Measurements from ENCODE around the gene MIF4GD. TPM values are rescaled to one million over a fixed set of nuclear protein-coding genes. Genes with fewer than 3 reads are reported as not detected.

The MIF4GD gene
- total and polyA plus RNA-seq, 2 of the 4 experiments (the other 2 are of a cell fraction): 4.1 to 6.9 TPM

- TF ChIP-seq CEBPB (IDR thresholded peaks at IDR 0.05; ENCODE audit: low read depth, low read length) (no peak), BHLHE40 (IDR thresholded peaks at IDR 0.05; ENCODE audit: low read depth, low read length) (no peak), ELK1 (IDR thresholded peaks at IDR 0.05; ENCODE audit: borderline replicate concordance, low read depth, low read length) (no peak), NFE2L2 (IDR thresholded peaks at IDR 0.05; ENCODE audit: low read depth, low read length) (no peak), CTCF (conservative IDR thresholded peaks at IDR 0.05; ENCODE audit: low read depth, low read length) (no peak), MAFK (IDR thresholded peaks at IDR 0.05; ENCODE audit: low read depth, low read length) (no peak), MXI1 (IDR thresholded peaks at IDR 0.05; ENCODE audit: borderline replicate concordance, low read depth, low read length) (no peak), RCOR1 (IDR thresholded peaks at IDR 0.05; ENCODE audit: insufficient replicate concordance, low read length) (no peak), FOS (IDR thresholded peaks at IDR 0.05; ENCODE audit: low read depth, low read length) (no peak), CHD1 (IDR thresholded peaks at IDR 0.05; ENCODE audit: low read depth, low read length) (no peak)
- BruUV-seq (replicated peaks): no TSS peak
- H3K18ac ChIP-seq (ENCODE audit: low read depth, low read length): no peak overlapping the region
Measured at GRCh38 chr17:75318615-75319222, 47.7 kb upstream of the MIF4GD start.

More at GRCh38 chr17:75318615-75319222, 47.7 kb upstream of the MIF4GD start:
- POLR2A ChIA-PET (ENCODE audit: unreplicated experiment): no interaction called here
- no peak for DNase-seq
- dilution Hi-C loops (cut with HindIII; ENCODE audit: low sequenced_read_pairs, unreplicated experiment) (no loop called here), intact Hi-C loops (cut with micrococcal nuclease) (no loop called here), in situ Hi-C loops (cut with MboI; ENCODE audit: low sequenced_read_pairs) (no loop called here)
- no peak overlapping the region for H4K5ac ChIP-seq (ENCODE audit: low read depth, low read length)
- no peak overlapping the region for H3K4me3 ChIP-seq (ENCODE audit: insufficient read depth, low read depth, low read length)
- CTCF ChIA-PET: interaction anchor here (1.1 to 1.2 kb wide), 2 partner anchors 9 to 12 kb away, joined by 3 read pairs; no protein-coding TSS in a partner anchor
- H2BK120ac ChIP-seq (ENCODE audit: low read depth, low read length): no peak overlapping the region
- no peak overlapping the region for H3K4me2 ChIP-seq (ENCODE audit: low read depth, low read length)
- no peak overlapping the region for H3K23ac ChIP-seq (ENCODE audit: low read depth, low read length)
- H3K27me3 ChIP-seq (ENCODE audit: control insufficient read depth, insufficient read depth, low read length): no peaks in the 10 kb centered on the region
- H2BK15ac ChIP-seq (ENCODE audit: low read depth, low read length): no peak overlapping the region
- H4K91ac ChIP-seq (ENCODE audit: insufficient read depth, low read depth, low read length): no peak overlapping the region
- no peak overlapping the region for H3K9ac ChIP-seq (ENCODE audit: low read depth, low read length)
- peaks cover 9% of the 10 kb centered on the region; the same call in 1 of the 2 replicates for H3K4me1 ChIP-seq (ENCODE audit: control insufficient read depth, insufficient read depth, low read length)
- no peak overlapping the region for H3K14ac ChIP-seq (replicated peaks; ENCODE audit: low read depth, low read length)
- H3K9me3 ChIP-seq (ENCODE audit: control insufficient read depth, insufficient read depth, low read length): no peaks in the 10 kb centered on the region
- H3K56ac ChIP-seq (ENCODE audit: extremely low read depth, insufficient read depth, low read length): no peak overlapping the region
- H3K4ac ChIP-seq (ENCODE audit: low read depth, low read length): no peak overlapping the region
- H3K36me3 ChIP-seq (ENCODE audit: control insufficient read depth, insufficient read depth, low read length): peaks cover 31% of the 10 kb centered on the region
- H3K9me1 ChIP-seq (ENCODE audit: insufficient read depth, low read length): peaks cover 10% of the 10 kb centered on the region
- H2AK9ac ChIP-seq (replicated peaks; ENCODE audit: low read depth, low read length, poor library complexity): no peak overlapping the region
- peaks cover 14% of the 10 kb centered on the region; the same call in 1 of the 2 replicates for H4K20me1 ChIP-seq (ENCODE audit: insufficient read depth, low read length)
- no peak overlapping the region for H2BK20ac ChIP-seq (ENCODE audit: low read depth, low read length)
- no CpG with 5 or more reads among the region's 10 CpGs for WGBS, 2 experiments (ENCODE audit: extremely low coverage in 2 of 2, insufficient read length in 1 of 2)
- H3K27ac ChIP-seq (ENCODE audit: insufficient read depth, low read length): no peak overlapping the region
- no peak overlapping the region for H2BK5ac ChIP-seq (ENCODE audit: low read depth, low read length, poor library complexity, severe bottlenecking)
- ATAC-seq (ENCODE audit: low read depth): no peak
- H4K8ac ChIP-seq (ENCODE audit: low read depth in 2 of 2, low read length in 2 of 2): no peak overlapping the region
- H3K79me1 ChIP-seq (ENCODE audit: low read depth in 1 of 2, low read length in 2 of 2): peaks cover 3 to 36% of the 10 kb centered on the region in 2 experiments; a peak in 3 of 4 replicates
- H2AFZ ChIP-seq (replicated peaks; ENCODE audit: low read length, poor library complexity): no peak overlapping the region
- H2AK5ac ChIP-seq (ENCODE audit: low read depth, low read length): no peak overlapping the region

All from IMR-90 (cell line).